ENCODE data around the gene ZNF823.
A peak's percentile ranks its signal among the peaks of the same experiment; 100 is the strongest.

The ZNF823 gene

DNA sequence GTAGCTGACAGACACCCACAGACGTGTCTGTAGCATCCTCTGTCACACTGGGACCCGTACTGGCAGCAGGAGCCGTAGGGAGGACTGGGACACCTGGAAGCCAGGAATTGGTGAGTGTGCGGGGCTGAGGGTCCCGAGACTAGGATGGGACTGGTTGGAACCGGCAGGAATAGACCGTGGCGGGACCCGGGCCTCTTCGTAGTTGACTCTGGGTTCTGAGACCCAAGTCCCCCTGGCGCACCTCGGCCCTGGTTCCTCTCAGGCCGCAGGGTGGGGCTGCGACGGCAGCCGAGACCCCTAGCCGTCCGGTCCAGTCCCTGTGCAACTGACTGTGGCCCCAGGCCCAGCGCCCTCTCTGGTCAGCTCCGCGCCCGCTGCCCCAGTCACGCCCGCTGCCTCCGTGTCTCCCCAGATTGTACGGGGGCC lies 64.7 kb downstream of the ZNF823 start:
- H3K4me3 Mint-ChIP-seq, result peak overlapping the region; percentile 47
- no peak overlapping the region for H3K27ac Mint-ChIP-seq
- H3K27me3 Mint-ChIP-seq, result peaks cover 21% of the 10 kb centered on the region
- H3K4me1 Mint-ChIP-seq, result peaks cover 6% of the 10 kb centered on the region
- H3K36me3 Mint-ChIP-seq, result peaks cover 4% of the 10 kb centered on the region
- peaks cover 11% of the 10 kb centered on the region for H3K9me3 Mint-ChIP-seq

- H3K4me3 Mint-ChIP-seq, result peak overlapping the region; percentile 47
- H3K27me3 Mint-ChIP-seq, result peaks cover 21% of the 10 kb centered on the region
- H3K36me3 Mint-ChIP-seq, result peaks cover 4% of the 10 kb centered on the region
- peaks cover 11% of the 10 kb centered on the region for H3K9me3 Mint-ChIP-seq
- H3K4me1 Mint-ChIP-seq, result peaks cover 6% of the 10 kb centered on the region
- H3K27ac Mint-ChIP-seq, result no peak overlapping the region
Observed at GRCh38 chr19:11673608-11674041, 65.1 kb downstream of the ZNF823 start.

Measured in activated naive CD4-positive, alpha-beta T cell treated with anti-CD3 and anti-CD28 coated beads, Interleukin-2, amount 50 U/mL, for 24 hours (primary cell).